Ishikawa (cell line): ENCODE measurements around the gene DHRS13.

Source experiments
- EGR1 ChIP-seq: IDR thresholded peaks from 2 replicates; pipeline ENCODE4 v1.6.1; 2012
- EP300 ChIP-seq: IDR thresholded peaks from 2 replicates; pipeline ENCODE4 v1.6.1; 2012; ENCODE audit warnings: borderline replicate concordance
- MAX ChIP-seq: IDR thresholded peaks from 2 replicates; pipeline ENCODE4 v1.6.1; 2012
- NFIC ChIP-seq: IDR thresholded peaks from 2 replicates; pipeline ENCODE4 v1.6.1; 2012
- TCF12 ChIP-seq: IDR thresholded peaks from 2 replicates; pipeline ENCODE4 v1.6.1; 2012; ENCODE audit warnings: low read depth
- TEAD4 ChIP-seq: IDR thresholded peaks from 2 replicates; pipeline ENCODE4 v1.6.1; 2012
- YY1 ChIP-seq: IDR thresholded peaks from 2 replicates; pipeline ENCODE4 v1.6.1; 2012; ENCODE audit warnings: low read depth

GRCh38 chr17:28942925-28943324 lies 40.0 kb upstream of the DHRS13 start:
- no peak for TF ChIP-seq MAX
- TF ChIP-seq EGR1: no peak
- TF ChIP-seq YY1: no peak
- no peak for TF ChIP-seq TEAD4
- TF ChIP-seq NFIC: no peak
- TF ChIP-seq TCF12: no peak
- TF ChIP-seq EP300: no peak
